HCT116 (cell line): ENCODE results near the gene GET3. TPM values are rescaled to one million over a fixed set of nuclear protein-coding genes. Genes with fewer than 3 reads are reported as not detected.

Source experiments
- ATAC-seq: fragments of 200-7000 bp; cut with Tn5 transposase; 2 replicates; pipeline ENCODE4 v1.9.1; 2020; ENCODE audit warnings: mild to moderate bottlenecking, moderate library complexity
- BruUV-seq: library from RNA; stranded (reverse); fragments of 400-500 nt; replicated peaks from 2 replicates; lab custom pipeline; 2021; lab: Mats Ljungman, UMichigan
- CTCF ChIA-PET: fragments of 300-600 bp; sonication (Branson Sonifier 250); formaldehyde crosslinking; loops from one replicate; lab custom pipeline; 2021; ENCODE audit warnings: antibody characterized with exemption; lab: Charles Lee
- POLR2A ChIA-PET: fragments of 300-600, 350-600 bp; sonication (Branson Sonifier 250); formaldehyde crosslinking; loops from one replicate; lab custom pipeline; 2021; ENCODE audit warnings: antibody characterized with exemption; lab: Charles Lee
- RAD21 ChIA-PET, 2 experiments: fragments of 300-600 bp; sonication (Branson Sonifier 250); formaldehyde crosslinking; loops; one replicate each; lab custom pipeline; 2023; ENCODE audit warnings: low total read pairs in 2 of 2; ENCODE audit not compliant: uncharacterized antibody in 2 of 2, unreplicated experiment in 2 of 2, low non-redundant PET in 1 of 2; lab: Charles Lee
- DNase-seq: peaks from one replicate; pipeline ENCODE4 v3.0.0-alpha.2; 2010; ENCODE audit warnings: low read depth, low spot score
- H2AFZ ChIP-seq: fragments of 200-600 bp; shearing (Covaris generic), sonication (generic); 2 replicates; pipeline ENCODE4 v1.6.1; 2017; ENCODE audit warnings: low read depth, mixed run types, mixed read lengths, antibody characterized with exemption, low read length; ENCODE audit not compliant: poor library complexity, severe bottlenecking
- H3K27ac ChIP-seq: 2 replicates; pipeline ENCODE4 v1.5.1; 2012; ENCODE audit warnings: low read depth, low read length
- H3K27me3 ChIP-seq: fragments of 200-600 bp; sonication (generic); 2 replicates; pipeline ENCODE4 v1.6.1; 2016; ENCODE audit warnings: mixed run types, low read length, mixed read lengths; ENCODE audit not compliant: insufficient read depth
- H3K36me3 ChIP-seq, 2 experiments: fragments of 200-500 bp in 1 of 2; fragments of 200-600 bp in 1 of 2; sonication (Bioruptor generic) in 1 of 2; sonication (generic) in 1 of 2; 2 replicates each; pipeline versions ENCODE4 v1.5.1 to v1.6.1; 2014 to 2016; ENCODE audit warnings: low read length in 2 of 2, inconsistent platforms in 1 of 2, mixed read lengths in 1 of 2, mixed run types in 1 of 2; ENCODE audit not compliant: insufficient read depth in 2 of 2, control insufficient read depth in 1 of 2
- H3K4me1 ChIP-seq, 2 experiments: fragments of 200-600 bp in 1 of 2; sonication (generic) in 1 of 2; 2 replicates each; pipeline versions ENCODE4 v1.5.1 to v1.6.1; 2012 to 2017; ENCODE audit warnings: low read length in 2 of 2, inconsistent platforms in 1 of 2, mild to moderate bottlenecking in 1 of 2, mixed read lengths in 1 of 2, mixed run types in 1 of 2, moderate library complexity in 1 of 2; ENCODE audit not compliant: insufficient read depth in 2 of 2, control insufficient read depth in 1 of 2
- H3K4me2 ChIP-seq: fragments of 200-600 bp; sonication (generic); 2 replicates; pipeline ENCODE4 v1.6.1; 2017; ENCODE audit warnings: mixed run types, low read length, mixed read lengths
- H3K4me3 ChIP-seq, 2 experiments: fragments of 200-600 bp in 1 of 2; sonication (generic) in 1 of 2; replicated peaks in 1 of 2; 2 replicates each; pipeline ENCODE4 v1.5.1; 2011 to 2016; ENCODE audit warnings: low read length in 2 of 2, control low read depth in 1 of 2, low read depth in 1 of 2, mild to moderate bottlenecking in 1 of 2, mixed read lengths in 1 of 2, mixed run types in 1 of 2
- H3K79me2 ChIP-seq: fragments of 200-600 bp; sonication (generic); 2 replicates; pipeline ENCODE4 v1.6.1; 2017; ENCODE audit warnings: mild to moderate bottlenecking, mixed run types, low read length, moderate library complexity, mixed read lengths; ENCODE audit not compliant: insufficient read depth
- H3K9ac ChIP-seq: fragments of 200-600 bp; sonication (generic); 2 replicates; pipeline ENCODE4 v1.6.1; 2016; ENCODE audit warnings: low read length, mixed read lengths
- H3K9me2 ChIP-seq: fragments of 200-600 bp; sonication (generic), shearing (Covaris generic); 2 replicates; pipeline ENCODE4 v1.6.1; 2017; ENCODE audit warnings: mixed run types, mild to moderate bottlenecking, moderate library complexity; ENCODE audit not compliant: insufficient read depth
- H3K9me3 ChIP-seq, 2 experiments: fragments of 200-500 bp in 1 of 2; fragments of 200-600 bp in 1 of 2; sonication (Bioruptor generic) in 1 of 2; sonication (generic) in 1 of 2; 2 replicates each; pipeline ENCODE4 v1.6.1; 2014 to 2017; ENCODE audit warnings: low read length in 2 of 2, mixed read lengths in 2 of 2, inconsistent platforms in 1 of 2, low read depth in 1 of 2, mild to moderate bottlenecking in 1 of 2, mixed run types in 1 of 2, moderate library complexity in 1 of 2; ENCODE audit not compliant: control insufficient read depth in 1 of 2, insufficient read depth in 1 of 2
- H4K20me1 ChIP-seq: fragments of 200-600 bp; sonication (generic), shearing (Covaris generic); 2 replicates; pipeline ENCODE4 v1.6.1; 2017; ENCODE audit warnings: mixed run types, mild to moderate bottlenecking, moderate library complexity; ENCODE audit not compliant: insufficient read depth
- CBX3 ChIP-seq: IDR thresholded peaks from 2 replicates; pipeline ENCODE4 v1.6.1; 2012; ENCODE audit warnings: low read depth
- CTCF ChIP-seq, 3 experiments: fragments of 200-600 bp in 1 of 3; sonication (generic) in 1 of 3; IDR thresholded peaks in 2 of 3; conservative IDR thresholded peaks in 1 of 3; 2 replicates each; pipeline ENCODE4 v1.5.1; 2012 to 2017; ENCODE audit warnings: low read depth in 2 of 3, low read length in 2 of 3, antibody characterized with exemption in 1 of 3, borderline replicate concordance in 1 of 3, control low read depth in 1 of 3, mild to moderate bottlenecking in 1 of 3, mixed read lengths in 1 of 3, mixed run types in 1 of 3, moderate library complexity in 1 of 3; ENCODE audit not compliant: insufficient read depth in 1 of 3
- RAD21 ChIP-seq: IDR thresholded peaks from 2 replicates; pipeline ENCODE4 v1.6.1; 2012; ENCODE audit warnings: low read depth, mild to moderate bottlenecking
- YY1 ChIP-seq: IDR thresholded peaks from 2 replicates; pipeline ENCODE4 v1.6.1; 2011; ENCODE audit warnings: low read length, low read depth, moderate library complexity, mild to moderate bottlenecking; ENCODE audit not compliant: insufficient replicate concordance; ENCODE audit errors: extremely low read depth
- intact Hi-C: fragments of 100-400 bp; cut with micrococcal nuclease; formaldehyde crosslinking; loops from 2 replicates; pipeline ENCODE4 v1.10.0; 2022
- total RNA-seq: library from RNA; stranded (reverse); gene quantifications from one replicate; pipeline ENCODE4 v1.2.1, GENCODE V29; 2021; ENCODE audit not compliant: unreplicated experiment

The GET3 gene
- total RNA-seq, 1 experiment from 2014 or later: 77.6 TPM

GRCh38 chr19:12692960-12693359 lies 44.3 kb upstream of the GET3 start:
- POLR2A ChIA-PET: no interaction called here
- Histone ChIP-seq H3K4me1 (peaks cover 9 to 23% of the 10 kb centered on the region in 2 experiments; a peak in 3 of 4 replicates), H4K20me1 (no peaks in the 10 kb centered on the region), H3K27ac (no peak overlapping the region), H3K36me3 (no peaks in the 10 kb centered on the region; a peak in 1 of 4 replicates), H2AFZ (no peak overlapping the region), H3K4me3 (no peak overlapping the region), H3K4me2 (no peak overlapping the region), H3K9me2 (no peaks in the 10 kb centered on the region), H3K9ac (no peak overlapping the region), H3K27me3 (no peaks in the 10 kb centered on the region), H3K9me3 (no peaks in the 10 kb centered on the region), H3K79me2 (peaks cover 10% of the 10 kb centered on the region; the same call in 1 of the 2 replicates)
- CTCF ChIA-PET: no interaction called here
- ATAC-seq: no peak
- DNase-seq: no peak
- intact Hi-C loops: no loop called here
- no peak for TF ChIP-seq CTCF (IDR thresholded peaks at IDR 0.05 in 2 of 3, conservative IDR thresholded peaks at IDR 0.05 in 1 of 3; ENCODE audit: borderline replicate concordance in 1 of 3, insufficient read depth in 1 of 3, low read depth in 2 of 3, low read length in 2 of 3)
- no peak for TF ChIP-seq RAD21
- RAD21 ChIA-PET: no interaction called here
- no TSS peak for BruUV-seq

DNA sequence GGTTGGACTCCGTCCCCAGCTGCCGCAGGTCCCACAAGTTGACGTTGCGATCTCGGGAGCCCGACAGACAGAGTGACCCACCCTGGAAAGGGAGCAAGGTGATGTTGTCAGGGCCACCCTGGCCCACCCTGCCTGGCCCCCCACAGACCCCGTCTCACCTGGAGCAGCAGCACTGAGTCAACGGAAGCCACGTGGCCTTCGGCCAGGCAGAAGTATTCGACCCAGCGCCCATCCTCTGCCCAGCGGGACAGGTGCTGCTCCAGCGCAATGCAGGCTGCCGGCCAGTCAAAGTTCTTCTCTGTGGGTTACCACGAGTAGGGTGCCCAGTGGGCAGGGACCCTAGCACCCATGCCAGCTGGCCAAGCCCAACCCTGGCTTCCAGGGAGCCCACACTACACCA lies 42.7 kb upstream of the GET3 start:
- H3K4me2 ChIP-seq: peak overlapping the region; percentile 93; the same call in 1 of the 2 replicates

More for the DNA sequence above, 42.7 kb upstream of the GET3 start:
- Histone ChIP-seq H4K20me1 (no peaks in the 10 kb centered on the region), H3K27ac (no peak overlapping the region), H3K79me2 (peaks cover 10% of the 10 kb centered on the region; the same call in 1 of the 2 replicates), H3K9me3 (no peaks in the 10 kb centered on the region), H3K27me3 (no peaks in the 10 kb centered on the region), H3K36me3 (peaks cover 1 to 5% of the 10 kb centered on the region in 2 experiments; a peak in 2 of 4 replicates), H3K9me2 (no peaks in the 10 kb centered on the region), H2AFZ (no peak overlapping the region), H3K9ac (no peak overlapping the region), H3K4me1 (peaks cover 9 to 23% of the 10 kb centered on the region in 2 experiments; a peak in 3 of 4 replicates), H3K4me3 (no peak overlapping the region)
- CTCF ChIA-PET: interaction anchor here (0.5 to 0.7 kb wide), 2 partner anchors 81 to 478 kb away, joined by 4 to 5 read pairs; no protein-coding TSS in a partner anchor
- TF ChIP-seq CBX3 (no peak), YY1 (no peak)
- DNase-seq (no peak), ATAC-seq (no peak)
- BruUV-seq: TSS peak; percentile 28
- POLR2A ChIA-PET: no interaction called here
- intact Hi-C loops: no loop called here
- RAD21 ChIA-PET: no interaction called here
